Jurkat, Clone E6-1 (cell line): Measurements from ENCODE around the gene STK35.
"Not testable (repeated sequence)": the region's sequence is repeated elsewhere in the genome, so short reads cannot be mapped to it uniquely, and the experiment has no call there.

ENCODE experiments used
- DNase-seq: peaks from one replicate; pipeline ENCODE4 v3.0.0-alpha.2; 2011; ENCODE audit warnings: low read depth, low spot score
- H3K4me3 ChIP-seq: 2 replicates; pipeline ENCODE4 v1.5.1; 2011; ENCODE audit warnings: mild to moderate bottlenecking, low read length, control low read depth, moderate library complexity

STK35 gene

GRCh38 chr20:2172305-2173175 lies 70.9 kb downstream of the STK35 start:
- H3K4me3 ChIP-seq: no peak overlapping the region
- peak; percentile 25 for DNase-seq

DNA sequence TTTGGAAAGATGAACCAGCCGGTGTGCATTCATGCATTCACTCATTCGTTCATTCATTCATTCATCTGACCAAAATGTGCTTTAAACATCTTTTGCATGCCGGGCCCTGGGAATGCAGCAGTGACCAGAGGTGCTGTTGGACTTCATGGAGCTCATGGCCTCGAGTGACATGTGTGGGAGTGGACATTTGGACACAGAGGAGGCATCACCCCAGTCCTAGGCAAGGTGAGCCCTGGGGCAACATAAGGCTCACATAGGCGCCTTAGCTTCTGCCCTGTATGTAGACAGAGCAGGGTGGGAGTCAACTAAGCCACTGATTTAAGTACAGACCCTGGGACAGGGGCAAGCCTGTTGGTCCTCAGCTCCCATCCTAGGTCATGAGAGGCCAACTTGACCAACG lies 71.6 kb downstream of the STK35 start:
- H3K4me3 ChIP-seq: no peak overlapping the region
- no peak for DNase-seq

DNA sequence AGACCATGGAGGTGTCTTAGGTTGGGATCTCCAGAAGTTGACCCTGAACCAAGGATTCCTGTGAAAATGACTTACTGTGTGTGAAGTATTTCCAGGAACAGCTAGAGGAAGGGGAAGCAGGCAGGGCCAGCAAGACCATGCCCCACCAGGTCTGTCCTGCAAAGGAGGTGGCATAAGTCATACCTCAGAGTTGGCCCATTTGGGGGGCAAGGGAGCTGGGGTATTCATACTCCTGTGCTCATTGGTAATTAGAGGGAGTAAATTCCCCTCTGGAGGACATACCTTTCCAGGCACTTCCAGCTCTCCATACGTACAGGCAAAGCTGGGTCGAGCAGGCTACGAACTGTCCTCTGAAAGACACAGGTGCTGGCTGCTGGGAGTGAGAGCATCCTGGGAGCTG lies 72.4 kb downstream of the STK35 start:
- no peak for DNase-seq
- no peak overlapping the region for H3K4me3 ChIP-seq

GRCh38 chr20:2176946-2177345 lies 75.3 kb downstream of the STK35 start:
- no peak overlapping the region for H3K4me3 ChIP-seq
- no peak for DNase-seq

GRCh38 chr20:2178318-2179232 lies 76.9 kb downstream of the STK35 start:
- DNase-seq: peak; percentile 9
- H3K4me3 ChIP-seq: no peak overlapping the region

DNA sequence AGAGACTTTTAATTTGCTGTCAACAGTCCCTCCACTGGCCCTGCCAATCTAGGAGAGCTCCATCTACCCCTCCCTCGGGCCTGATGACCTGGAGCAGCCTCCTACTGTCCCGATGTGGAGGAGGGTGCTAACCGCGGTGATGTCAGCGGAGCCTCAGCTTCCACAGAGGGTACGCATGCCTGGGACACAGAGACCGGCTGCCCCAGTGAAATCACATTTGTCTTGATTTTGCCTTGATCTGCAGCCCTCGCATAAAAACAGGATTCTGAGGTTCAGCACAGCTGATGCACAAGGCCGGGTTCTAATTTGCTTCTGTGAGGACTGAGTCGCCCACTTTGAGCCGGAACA lies 77.6 kb downstream of the STK35 start:
- no peak overlapping the region for H3K4me3 ChIP-seq

DNA sequence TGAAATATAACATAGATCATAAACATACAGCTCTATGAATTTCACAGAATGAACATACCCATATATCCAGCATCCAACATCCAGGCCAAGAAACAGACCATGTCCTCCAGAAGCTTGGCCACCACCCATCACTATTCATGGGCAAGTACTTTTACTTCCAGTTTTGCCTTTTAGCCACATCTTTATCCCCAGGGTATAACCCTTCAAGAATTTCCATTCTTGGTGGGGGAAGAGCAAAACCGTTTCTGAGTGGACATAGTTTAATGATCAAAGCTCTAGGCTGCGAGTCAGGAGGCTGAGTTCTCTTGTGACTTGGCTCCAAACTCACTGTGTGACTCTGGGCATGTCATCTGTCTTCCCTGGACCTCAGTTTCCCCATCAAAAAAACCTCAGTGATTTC lies 78.3 kb downstream of the STK35 start:
- DNase-seq: no peak
- H3K4me3 ChIP-seq: no peak overlapping the region

More for the DNA sequence above, 77.6 kb downstream of the STK35 start:
- DNase-seq: no peak

DNA sequence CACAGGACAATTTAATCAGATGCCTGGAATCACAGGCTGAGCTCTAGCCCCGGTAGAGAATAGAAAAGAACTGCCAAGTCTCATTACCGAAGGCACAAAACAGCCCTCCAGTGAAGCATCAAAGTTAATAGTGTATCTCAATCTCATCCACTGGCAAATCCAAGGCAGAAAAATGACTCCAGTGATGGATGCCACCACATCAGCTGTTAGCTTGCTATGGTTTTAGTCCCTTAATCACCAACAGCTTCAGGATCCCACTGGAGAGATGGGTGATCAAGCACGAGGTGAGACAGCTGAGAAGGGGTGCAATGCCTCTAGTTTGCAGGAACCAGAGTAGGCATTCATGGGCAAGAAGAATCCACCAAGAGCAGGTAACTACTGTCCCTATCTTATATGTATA lies 81.8 kb downstream of the STK35 start:
- H3K4me3 ChIP-seq: no peak overlapping the region
- no peak for DNase-seq

DNA sequence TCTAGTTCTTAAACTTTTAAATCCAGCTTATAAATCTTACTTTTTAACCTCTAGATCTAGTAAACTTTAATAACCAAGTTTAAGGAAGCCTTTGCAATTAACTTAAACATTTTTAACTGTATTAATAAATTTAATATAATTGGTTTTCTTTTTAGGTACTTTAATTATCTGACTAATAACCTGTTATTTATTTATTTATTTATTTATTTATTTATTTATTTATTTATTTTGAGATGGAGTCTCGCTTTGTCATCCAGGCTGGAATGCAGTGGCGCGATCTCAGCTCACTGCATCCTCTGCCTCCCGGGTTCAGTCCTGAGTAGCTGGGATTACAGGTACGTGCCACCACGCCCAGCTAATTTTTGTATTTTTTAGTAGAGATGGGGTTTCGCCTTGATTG lies 83.3 kb downstream of the STK35 start:
- H3K4me3 ChIP-seq, DNase-seq: not testable (repeated sequence)

GRCh38 chr20:2195614-2196013 lies 94.0 kb downstream of the STK35 start:
- no peak overlapping the region for H3K4me3 ChIP-seq
- DNase-seq: no peak

GRCh38 chr20:2197166-2197565 lies 95.5 kb downstream of the STK35 start:
- H3K4me3 ChIP-seq: no peak overlapping the region
- DNase-seq: no peak
